Right lung (tissue), 5 donors: ENCODE data around the gene INHBE. TPM values are rescaled to one million over a fixed set of nuclear protein-coding genes. Genes with fewer than 3 reads are reported as not detected.
"Not testable (repeated sequence)": the region's sequence is repeated elsewhere in the genome, so short reads cannot be mapped to it uniquely, and the experiment has no call there.

Experiments used
- DNase-seq, 2 donors: peaks; one replicate each; pipeline ENCODE4 v3.0.0-alpha.2; 2013
- polyA plus RNA-seq, 5 donors: library from polyadenylated mRNA; unstranded; fragments of 120-200 nt; gene quantifications; one replicate each; pipeline versions ENCODE4 v1.2.1 to v1.2.3, GENCODE V29; 2013; ENCODE audit warnings: inconsistent platforms in 1 of 5, low replicate concordance in 1 of 5; ENCODE audit not compliant: insufficient read length in 5 of 5, insufficient read depth in 1 of 5

The INHBE gene
- polyA plus RNA-seq, 5 donors: 0.54 to 1.2 (median 0.90) TPM

GRCh38 chr12:57475271-57476161 is 20.4 kb downstream of the INHBE start:
- no peak for DNase-seq

GRCh38 chr12:57476162-57476992 is 21.3 kb downstream of the INHBE start:
- no peak for DNase-seq

- DNase-seq: no peak
These were observed 22.0 kb downstream of the INHBE start for GRCh38 chr12:57476993-57477709.

GRCh38 chr12:57477710-57478681 is 22.9 kb downstream of the INHBE start:
- no peak for DNase-seq

- DNase-seq: no peak
These were observed 23.9 kb downstream of the INHBE start for GRCh38 chr12:57479043-57479375.

GRCh38 chr12:57479376-57480115 is 24.4 kb downstream of the INHBE start, which contains the start of gene ARHGAP9:
TSS of gene ARHGAP9 (minus strand) at chr12:57479866. CDS start at chr12:57479406, 460 bp downstream.
- no peak for DNase-seq

- no peak for DNase-seq
These were observed 26.6 kb downstream of the INHBE start for GRCh38 chr12:57481671-57482070.

- no peak for DNase-seq
These were observed 28.4 kb downstream of the INHBE start for GRCh38 chr12:57483466-57483865.

GRCh38 chr12:57485695-57486094 is 30.6 kb downstream of the INHBE start:
- DNase-seq: no peak

GRCh38 chr12:57487055-57487596 is 32.0 kb downstream of the INHBE start:
- no peak for DNase-seq

GRCh38 chr12:57487597-57488401 is 32.7 kb downstream of the INHBE start, which contains the start of gene MARS1:
TSS of gene MARS1 (plus strand) at chr12:57488068. CDS start at chr12:57488091, 23 bp downstream.
- DNase-seq: peak; percentile 94

GRCh38 chr12:57488402-57489156 is 33.5 kb downstream of the INHBE start:
- DNase-seq: no peak

GRCh38 chr12:57489157-57489641 is 34.1 kb downstream of the INHBE start:
- DNase-seq: no peak

- no peak for DNase-seq
These were observed 35.0 kb downstream of the INHBE start for GRCh38 chr12:57490126-57490525.

GRCh38 chr12:57491393-57492280 is 36.5 kb downstream of the INHBE start:
- DNase-seq: no peak

- DNase-seq: not testable (repeated sequence)
These were observed 40.1 kb downstream of the INHBE start for GRCh38 chr12:57495051-57495701.
